BLaER1 (cell line): ENCODE results near the gene WDR36.

Experiments
- H3K27ac ChIP-seq: shearing (Covaris generic); formaldehyde crosslinking; 2 replicates; pipeline ENCODE4 v1.8.1; 2022
- H3K27me3 ChIP-seq: shearing (Covaris generic); formaldehyde crosslinking; 2 replicates; pipeline ENCODE4 v1.8.1; 2022
- H3K36me3 ChIP-seq: shearing (Covaris generic); formaldehyde crosslinking; 2 replicates; pipeline ENCODE4 v1.8.1; 2022
- H3K4me1 ChIP-seq: shearing (Covaris generic); formaldehyde crosslinking; 2 replicates; pipeline ENCODE4 v1.8.1; 2022
- H3K4me2 ChIP-seq: shearing (Covaris generic); formaldehyde crosslinking; 2 replicates; pipeline ENCODE4 v1.8.1; 2022
- H3K4me3 ChIP-seq: shearing (Covaris generic); formaldehyde crosslinking; 2 replicates; pipeline ENCODE4 v1.8.1; 2022
- H3K9ac ChIP-seq: shearing (Covaris generic); formaldehyde crosslinking; 2 replicates; pipeline ENCODE4 v1.8.1; 2022
- H3K9me3 ChIP-seq: shearing (Covaris generic); formaldehyde crosslinking; 2 replicates; pipeline ENCODE4 v1.8.1; 2022
- H4K20me1 ChIP-seq: shearing (Covaris generic); formaldehyde crosslinking; 2 replicates; pipeline ENCODE4 v1.8.1; 2022
- Cebpa-rat ChIP-seq: shearing (Covaris generic); IDR thresholded peaks from 2 replicates; pipeline ENCODE4 v1.8.1; 2022

WDR36 gene

DNA sequence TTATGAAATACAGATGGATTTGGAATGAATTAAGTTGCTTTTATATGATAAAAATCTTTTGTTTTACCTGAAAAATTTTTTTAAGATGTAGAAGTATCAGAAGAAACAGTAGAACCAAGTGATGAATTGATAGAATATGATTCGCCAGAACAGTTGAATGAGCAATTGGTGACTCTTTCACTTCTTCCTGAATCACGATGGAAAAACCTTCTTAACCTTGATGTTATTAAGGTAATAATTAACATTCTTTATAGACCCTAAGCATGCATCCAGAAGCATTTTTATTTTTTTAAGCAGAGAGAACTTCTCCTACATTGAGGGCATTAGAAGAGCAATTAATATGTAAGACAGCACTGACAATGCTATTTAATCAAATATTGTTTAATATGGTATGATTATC lies 28.8 kb downstream of the WDR36 start:
- no peak overlapping the region for H3K4me2 ChIP-seq
- no peaks in the 10 kb centered on the region for H3K4me1 ChIP-seq
- no peaks in the 10 kb centered on the region for H3K27me3 ChIP-seq
- H3K9me3 ChIP-seq, result no peaks in the 10 kb centered on the region
- H3K4me3 ChIP-seq, result no peak overlapping the region
- H3K9ac ChIP-seq, result no peak overlapping the region
- TF ChIP-seq Cebpa-rat, result no peak
- peaks cover 27% of the 10 kb centered on the region; the same call in 1 of the 2 replicates for H4K20me1 ChIP-seq
- H3K36me3 ChIP-seq, result peaks cover 86% of the 10 kb centered on the region
- H3K27ac ChIP-seq, result no peak overlapping the region

DNA sequence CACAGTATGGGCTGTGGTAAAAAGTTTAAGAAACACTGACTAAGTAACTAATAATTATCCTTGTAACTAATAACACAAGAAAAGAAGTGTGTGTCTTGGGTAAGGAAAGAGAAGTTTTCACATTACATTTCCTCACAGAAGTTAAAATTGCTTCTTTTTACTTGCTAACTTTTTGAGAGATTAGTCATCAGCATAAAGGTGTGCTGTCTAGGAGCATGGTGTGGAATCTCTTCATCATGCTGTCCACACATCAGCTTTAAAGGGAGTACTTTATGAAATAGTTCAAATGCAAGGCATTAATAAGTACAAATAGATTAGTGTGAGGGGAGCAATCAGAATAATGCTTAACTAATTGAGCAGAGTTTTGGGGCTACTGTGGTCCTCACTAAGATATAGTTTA lies 29.8 kb downstream of the WDR36 start:
- no peak overlapping the region for H3K4me2 ChIP-seq
- H3K4me3 ChIP-seq, result no peak overlapping the region
- H3K4me1 ChIP-seq, result no peaks in the 10 kb centered on the region
- H3K9ac ChIP-seq, result no peak overlapping the region
- TF ChIP-seq Cebpa-rat, result no peak
- H3K36me3 ChIP-seq, result peaks cover 87% of the 10 kb centered on the region
- H3K27me3 ChIP-seq, result no peaks in the 10 kb centered on the region
- H3K9me3 ChIP-seq, result no peaks in the 10 kb centered on the region
- H3K27ac ChIP-seq, result no peak overlapping the region
- H4K20me1 ChIP-seq, result peaks cover 20% of the 10 kb centered on the region; the same call in 1 of the 2 replicates

DNA sequence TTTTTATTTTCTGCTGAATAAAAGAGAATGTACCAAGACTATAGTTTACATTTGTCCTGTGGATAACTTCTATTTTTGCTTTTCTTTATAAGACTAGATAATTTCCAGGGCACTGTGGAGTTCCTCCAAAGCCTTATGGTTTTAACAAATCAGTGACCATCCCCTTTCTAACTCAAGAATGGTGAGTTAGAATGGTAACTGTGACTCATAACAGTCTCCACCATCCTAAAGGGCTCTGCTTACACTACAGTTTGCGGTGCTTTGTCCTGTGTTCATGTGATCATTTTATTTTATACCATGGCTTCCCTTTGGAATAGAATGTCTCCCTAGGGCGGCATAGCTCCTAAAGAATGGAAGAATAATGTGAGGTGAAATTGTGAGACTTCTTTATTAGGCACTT lies 30.2 kb downstream of the WDR36 start:
- Histone ChIP-seq H3K9me3 (no peaks in the 10 kb centered on the region), H3K9ac (no peak overlapping the region), H3K4me2 (no peak overlapping the region), H3K4me3 (no peak overlapping the region), H4K20me1 (peaks cover 16% of the 10 kb centered on the region; the same call in 1 of the 2 replicates), H3K27me3 (no peaks in the 10 kb centered on the region), H3K4me1 (no peaks in the 10 kb centered on the region), H3K27ac (no peak overlapping the region), H3K36me3 (peaks cover 87% of the 10 kb centered on the region)
- no peak for TF ChIP-seq Cebpa-rat

DNA sequence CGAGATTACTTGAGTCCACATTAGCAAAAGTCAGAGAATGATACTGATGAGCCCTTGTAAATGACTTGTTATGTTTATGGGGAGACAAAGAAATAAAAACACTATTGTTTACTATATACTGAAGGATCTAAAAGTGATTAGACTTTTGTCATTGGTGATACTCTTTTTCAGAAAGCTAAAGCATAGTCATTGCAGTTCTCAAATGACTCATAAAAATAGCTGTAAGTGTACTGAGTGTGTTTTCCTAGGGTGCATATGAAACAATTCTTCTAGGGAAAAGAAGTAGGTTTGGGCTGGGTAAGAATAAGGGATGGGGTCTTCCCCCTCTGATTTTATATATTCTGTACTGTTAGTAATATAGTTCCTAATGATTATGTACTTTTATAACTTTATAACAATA lies 32.6 kb downstream of the WDR36 start:
- Histone ChIP-seq H3K4me2 (no peak overlapping the region), H4K20me1 (peaks cover 7% of the 10 kb centered on the region; the same call in 1 of the 2 replicates), H3K4me3 (no peak overlapping the region), H3K27ac (no peak overlapping the region), H3K9me3 (no peaks in the 10 kb centered on the region), H3K9ac (no peak overlapping the region), H3K27me3 (no peaks in the 10 kb centered on the region), H3K36me3 (peaks cover 69% of the 10 kb centered on the region), H3K4me1 (no peaks in the 10 kb centered on the region)
- TF ChIP-seq Cebpa-rat, result no peak

DNA sequence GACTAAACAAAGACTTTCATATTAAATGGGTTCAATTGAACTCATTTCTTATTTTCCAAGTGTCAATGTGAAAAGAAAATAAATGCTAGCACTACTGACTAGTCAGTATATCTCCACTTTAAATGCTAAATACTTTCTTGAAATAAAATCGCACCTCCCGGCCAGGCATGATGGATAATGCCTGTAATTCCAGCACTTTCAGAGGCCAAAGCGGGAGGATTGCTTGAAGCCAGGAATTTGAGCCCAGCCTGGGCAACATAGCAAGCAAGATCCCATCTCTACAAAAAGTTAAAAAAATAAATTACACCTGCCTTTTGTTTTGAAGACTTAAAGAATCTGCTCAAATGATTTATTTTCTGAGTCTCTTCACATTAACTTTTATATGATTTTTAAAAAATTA lies 34.7 kb downstream of the WDR36 start:
- Histone ChIP-seq H3K4me2 (no peak overlapping the region), H3K4me3 (no peak overlapping the region), H3K27ac (no peak overlapping the region), H3K36me3 (peaks cover 49% of the 10 kb centered on the region), H3K27me3 (no peaks in the 10 kb centered on the region), H3K9me3 (no peaks in the 10 kb centered on the region), H4K20me1 (peaks cover 7% of the 10 kb centered on the region; the same call in 1 of the 2 replicates), H3K4me1 (peaks cover 3% of the 10 kb centered on the region), H3K9ac (no peak overlapping the region)
- no peak for TF ChIP-seq Cebpa-rat

DNA sequence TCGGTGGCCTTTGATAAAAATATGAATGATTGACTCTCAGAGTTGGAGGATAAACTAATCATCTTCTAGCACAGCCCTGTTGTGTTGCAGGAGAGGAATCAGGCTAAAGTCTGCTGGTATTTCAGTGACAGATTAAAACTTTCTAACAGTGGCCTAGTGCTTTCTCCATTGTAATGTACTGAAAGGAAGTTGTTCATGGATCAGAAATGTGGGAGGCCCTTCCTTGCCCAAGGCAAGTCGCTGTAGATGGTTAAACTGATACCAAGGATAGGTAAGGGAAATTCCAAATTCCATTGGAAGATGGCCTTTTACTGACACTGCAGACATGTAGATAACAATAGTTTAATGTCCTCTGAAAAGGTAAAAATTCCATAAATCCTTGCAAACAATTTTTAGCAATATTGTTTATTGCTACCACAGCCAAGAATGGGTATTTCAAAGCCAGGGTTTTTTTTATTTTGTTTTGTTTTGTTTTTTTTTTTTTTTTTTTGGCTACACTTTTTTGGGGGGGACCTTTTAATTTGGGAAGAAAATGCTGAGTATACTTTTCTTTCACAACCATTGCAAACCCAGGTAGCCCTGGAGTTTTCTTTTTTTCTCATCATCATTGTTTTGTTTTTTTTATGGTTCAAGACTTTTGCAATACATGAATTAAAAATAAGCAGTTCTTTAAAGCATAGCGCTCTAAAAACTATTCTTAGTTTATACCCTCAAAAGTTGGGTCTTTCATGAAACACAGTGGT lies 35.5 kb downstream of the WDR36 start:
- Histone ChIP-seq H3K4me3 (no peak overlapping the region), H3K27ac (no peak overlapping the region), H3K9me3 (no peaks in the 10 kb centered on the region), H3K27me3 (no peaks in the 10 kb centered on the region), H4K20me1 (peaks cover 3% of the 10 kb centered on the region; the same call in 1 of the 2 replicates), H3K4me1 (peaks cover 9% of the 10 kb centered on the region), H3K36me3 (peaks cover 42% of the 10 kb centered on the region), H3K4me2 (no peak overlapping the region), H3K9ac (no peak overlapping the region)
- TF ChIP-seq Cebpa-rat, result no peak

DNA sequence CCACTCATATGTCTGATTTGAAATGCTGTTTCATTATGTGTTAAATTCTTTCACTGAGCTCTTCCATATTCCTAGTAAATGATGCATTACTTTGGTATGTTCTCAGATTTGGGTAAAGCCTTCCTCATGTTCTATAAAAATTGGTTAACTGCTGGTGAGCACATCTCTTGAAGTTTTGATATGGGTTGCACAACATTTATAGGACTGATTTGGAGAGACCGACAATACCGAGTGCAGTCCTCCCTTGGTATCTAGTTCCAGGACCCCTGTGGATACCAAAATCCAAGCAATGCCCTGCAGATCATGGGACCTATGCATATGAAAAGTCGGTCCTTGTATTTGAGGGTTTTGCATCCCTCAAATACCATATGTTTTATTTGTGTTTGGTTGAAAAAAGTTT lies 37.8 kb downstream of the WDR36 start:
- Histone ChIP-seq H3K9ac (no peak overlapping the region), H4K20me1 (no peaks in the 10 kb centered on the region), H3K4me3 (no peak overlapping the region), H3K4me2 (no peak overlapping the region), H3K27me3 (no peaks in the 10 kb centered on the region), H3K27ac (no peak overlapping the region), H3K36me3 (peaks cover 26% of the 10 kb centered on the region), H3K9me3 (no peaks in the 10 kb centered on the region), H3K4me1 (peaks cover 9% of the 10 kb centered on the region)
- TF ChIP-seq Cebpa-rat, result no peak

DNA sequence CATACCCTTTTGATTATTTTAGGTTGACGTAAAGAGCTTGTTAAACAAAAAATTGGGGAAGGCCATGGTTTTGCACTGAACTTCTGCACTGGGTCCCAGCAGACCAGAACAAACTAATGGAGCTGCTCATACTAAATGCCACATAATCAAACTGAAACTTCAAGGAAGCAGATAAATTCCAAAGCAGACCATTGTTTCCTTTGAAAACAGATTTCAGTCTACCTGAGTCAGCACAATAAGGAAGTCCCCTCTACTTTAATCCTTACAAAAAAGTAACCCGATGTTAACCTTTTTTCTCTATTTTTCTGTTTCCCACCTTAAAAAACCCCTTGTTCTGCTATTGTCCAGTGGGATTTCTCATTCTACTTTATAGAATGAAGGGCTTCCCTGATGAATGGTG lies 39.2 kb downstream of the WDR36 start:
- Histone ChIP-seq H3K9ac (no peak overlapping the region), H3K9me3 (no peaks in the 10 kb centered on the region), H3K4me2 (no peak overlapping the region)

DNA sequence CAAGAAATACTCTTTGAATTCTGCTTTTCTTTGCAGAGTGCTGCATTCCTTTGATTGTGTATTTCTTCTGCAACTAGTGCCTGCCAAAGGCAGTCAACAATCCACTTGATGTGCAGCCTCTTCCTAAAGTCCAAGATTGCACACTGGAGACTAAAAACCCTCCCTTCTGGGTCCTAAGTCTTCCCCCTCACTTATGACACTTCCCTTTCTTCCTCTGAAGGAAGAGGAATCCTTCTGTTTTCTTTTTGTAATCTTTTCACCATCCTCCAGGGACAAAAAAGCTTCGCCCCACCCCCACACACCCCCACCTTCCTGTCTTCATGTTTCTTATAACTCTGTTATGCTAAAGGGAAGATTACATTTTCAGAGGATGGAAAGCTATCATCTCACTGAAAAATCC lies 39.9 kb downstream of the WDR36 start:
- TF ChIP-seq Cebpa-rat, result no peak
- no peak overlapping the region for H3K9ac ChIP-seq
- 0 out of 2 replicates have a peak overlapping the region, but pooled peaks have one; percentile 16 for H3K4me2 ChIP-seq
- H3K27ac ChIP-seq, result no peak overlapping the region
- no peaks in the 10 kb centered on the region for H4K20me1 ChIP-seq
- peaks cover 7% of the 10 kb centered on the region for H3K36me3 ChIP-seq
- peaks cover 9% of the 10 kb centered on the region for H3K4me1 ChIP-seq
- H3K9me3 ChIP-seq, result no peaks in the 10 kb centered on the region
- H3K4me3 ChIP-seq, result no peak overlapping the region
- no peaks in the 10 kb centered on the region for H3K27me3 ChIP-seq

More for the DNA sequence above, 39.2 kb downstream of the WDR36 start:
- no peaks in the 10 kb centered on the region for H3K27me3 ChIP-seq
- H3K4me1 ChIP-seq, result peaks cover 9% of the 10 kb centered on the region
- no peak overlapping the region for H3K4me3 ChIP-seq
- H4K20me1 ChIP-seq, result no peaks in the 10 kb centered on the region
- no peak overlapping the region for H3K27ac ChIP-seq
- TF ChIP-seq Cebpa-rat, result no peak
- peaks cover 14% of the 10 kb centered on the region for H3K36me3 ChIP-seq

DNA sequence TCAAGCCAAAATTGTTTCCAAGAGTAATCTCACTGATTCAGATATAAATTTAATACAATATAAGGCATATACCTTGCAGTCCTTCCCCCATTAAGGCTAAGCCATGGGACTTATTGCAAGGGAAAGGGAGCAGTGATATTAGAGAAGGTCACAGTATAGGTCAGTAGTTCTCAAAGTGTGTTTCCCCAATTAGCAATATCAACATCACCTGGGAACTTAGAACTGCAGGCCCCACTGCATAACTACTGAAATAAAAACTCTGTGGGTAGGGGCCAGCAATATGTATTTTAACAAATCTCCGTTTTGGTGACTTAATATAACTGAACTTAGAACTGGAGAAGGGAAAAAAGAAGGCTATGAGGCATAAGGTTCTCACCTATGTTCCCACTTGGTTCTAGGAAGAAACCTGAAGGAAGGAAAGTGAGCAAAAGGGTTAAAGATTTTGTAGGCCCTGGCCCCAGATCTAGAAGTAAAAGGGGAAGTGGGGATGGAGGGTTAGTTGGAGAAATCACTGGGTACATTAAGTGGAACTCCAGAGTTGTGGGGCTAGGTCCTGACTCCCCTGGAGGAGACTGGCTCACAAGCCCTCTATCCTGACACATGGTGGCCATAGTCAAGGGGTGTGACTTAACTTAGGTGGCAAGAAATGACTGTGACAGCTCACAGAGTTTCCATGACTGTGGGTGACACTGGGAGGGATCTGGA lies 40.7 kb downstream of the WDR36 start:
- Histone ChIP-seq H4K20me1 (no peaks in the 10 kb centered on the region), H3K4me3 (no peak overlapping the region), H3K4me2 (no peak overlapping the region), H3K36me3 (no peaks in the 10 kb centered on the region; the same call in none of the 2 replicates), H3K9me3 (no peaks in the 10 kb centered on the region), H3K9ac (no peak overlapping the region), H3K27ac (no peak overlapping the region), H3K27me3 (no peaks in the 10 kb centered on the region), H3K4me1 (peaks cover 9% of the 10 kb centered on the region)
- no peak for TF ChIP-seq Cebpa-rat
